ENCODE data around the gene MTCL1.

Gene MTCL1

GRCh38 chr18:8816220-8816619 lies 110.9 kb downstream of the MTCL1 start:
- no peak for DNase-seq

- DNase-seq: no peak
Observed at GRCh38 chr18:8816816-8817215, 111.5 kb downstream of the MTCL1 start.

GRCh38 chr18:8818982-8819381 lies 113.6 kb downstream of the MTCL1 start:
- DNase-seq: no peak

GRCh38 chr18:8820396-8821082 lies 115.2 kb downstream of the MTCL1 start:
- no peak for DNase-seq

GRCh38 chr18:8821083-8821465 lies 115.7 kb downstream of the MTCL1 start:
- no peak for DNase-seq

GRCh38 chr18:8821531-8821930 lies 116.2 kb downstream of the MTCL1 start:
- no peak for DNase-seq

- DNase-seq: no peak
Observed at GRCh38 chr18:8822643-8823042, 117.3 kb downstream of the MTCL1 start.

- DNase-seq: no peak
Observed at GRCh38 chr18:8823530-8823929, 118.2 kb downstream of the MTCL1 start.

- no peak for DNase-seq
Observed at GRCh38 chr18:8824846-8825245, 119.5 kb downstream of the MTCL1 start.

- no peak for DNase-seq
Observed at GRCh38 chr18:8825273-8825672, 119.9 kb downstream of the MTCL1 start.

GRCh38 chr18:8825729-8826375 lies 120.5 kb downstream of the MTCL1 start:
- no peak for DNase-seq

GRCh38 chr18:8826514-8826913 lies 121.2 kb downstream of the MTCL1 start:
- no peak for DNase-seq

GRCh38 chr18:8826971-8827370 lies 121.6 kb downstream of the MTCL1 start:
- DNase-seq: no peak

- no peak for DNase-seq
Observed at GRCh38 chr18:8828300-8828699, 122.9 kb downstream of the MTCL1 start.

GRCh38 chr18:8828798-8829197 lies 123.4 kb downstream of the MTCL1 start:
- DNase-seq: no peak

GRCh38 chr18:8830067-8831060 lies 125.0 kb downstream of the MTCL1 start:
- no peak for DNase-seq

GRCh38 chr18:8831112-8831511 lies 125.8 kb downstream of the MTCL1 start:
- DNase-seq: no peak

GRCh38 chr18:8831531-8831930 lies 126.2 kb downstream of the MTCL1 start:
- DNase-seq: no peak

GRCh38 chr18:8833480-8833879 lies 128.1 kb downstream of the MTCL1 start:
- DNase-seq: no peak

GRCh38 chr18:8834881-8835280 lies 129.5 kb downstream of the MTCL1 start:
- DNase-seq: no peak

- no peak for DNase-seq
Observed at GRCh38 chr18:8835521-8835953, 130.2 kb downstream of the MTCL1 start.

GRCh38 chr18:8839281-8839680 lies 133.9 kb downstream of the MTCL1 start:
- DNase-seq: no peak

GRCh38 chr18:8841781-8842485 lies 136.6 kb downstream of the MTCL1 start:
- DNase-seq: no peak

All from NCI-H1092 treated with DMSO at 0.1 percent for 48 hours (cell line).